Keratinocyte (primary cell): ENCODE measurements around the gene OR6A2.

Experiments
- EZH2 ChIP-seq: IDR thresholded peaks from one replicate; pipeline ENCODE4 v1.6.1; 2012; ENCODE audit warnings: inconsistent platforms, mild to moderate bottlenecking, low read length, moderate library complexity
- TF ChIP-seq, protein P1 (sequence below), 3 experiments: IDR thresholded peaks in 1 of 3; conservative IDR thresholded peaks in 1 of 3; optimal IDR thresholded peaks in 1 of 3; 2 replicates in 2 of 3; 3 replicates in 1 of 3; pipeline versions ENCODE3 to v1.5.1; 2011; ENCODE audit warnings: low read length in 3 of 3, mild to moderate bottlenecking in 3 of 3, moderate library complexity in 2 of 3, control low read depth in 1 of 3, inconsistent platforms in 1 of 3; ENCODE audit not compliant: insufficient read depth in 2 of 3; ENCODE audit errors: extremely low read depth in 1 of 3

DNA sequence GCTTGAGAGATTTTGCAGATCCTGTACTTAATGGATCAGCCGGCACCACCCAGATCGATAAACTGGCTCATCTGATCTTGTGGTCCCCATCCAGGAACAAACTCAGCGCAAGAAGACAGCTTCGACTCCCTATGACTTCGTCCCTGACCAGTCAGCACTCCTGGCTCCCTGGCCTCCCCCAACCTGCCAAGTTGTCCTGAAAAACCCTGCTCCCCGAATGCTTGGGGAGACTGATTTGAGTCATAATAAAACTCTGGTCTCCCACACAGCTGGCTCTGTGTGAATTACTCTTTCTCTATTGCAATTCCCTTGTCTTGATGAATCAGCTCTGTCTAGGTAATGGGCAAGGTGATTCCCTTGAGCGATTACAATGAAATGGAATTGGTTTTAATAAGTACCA lies 57.2 kb downstream of the OR6A2 start:
- TF ChIP-seq, protein P1, sequence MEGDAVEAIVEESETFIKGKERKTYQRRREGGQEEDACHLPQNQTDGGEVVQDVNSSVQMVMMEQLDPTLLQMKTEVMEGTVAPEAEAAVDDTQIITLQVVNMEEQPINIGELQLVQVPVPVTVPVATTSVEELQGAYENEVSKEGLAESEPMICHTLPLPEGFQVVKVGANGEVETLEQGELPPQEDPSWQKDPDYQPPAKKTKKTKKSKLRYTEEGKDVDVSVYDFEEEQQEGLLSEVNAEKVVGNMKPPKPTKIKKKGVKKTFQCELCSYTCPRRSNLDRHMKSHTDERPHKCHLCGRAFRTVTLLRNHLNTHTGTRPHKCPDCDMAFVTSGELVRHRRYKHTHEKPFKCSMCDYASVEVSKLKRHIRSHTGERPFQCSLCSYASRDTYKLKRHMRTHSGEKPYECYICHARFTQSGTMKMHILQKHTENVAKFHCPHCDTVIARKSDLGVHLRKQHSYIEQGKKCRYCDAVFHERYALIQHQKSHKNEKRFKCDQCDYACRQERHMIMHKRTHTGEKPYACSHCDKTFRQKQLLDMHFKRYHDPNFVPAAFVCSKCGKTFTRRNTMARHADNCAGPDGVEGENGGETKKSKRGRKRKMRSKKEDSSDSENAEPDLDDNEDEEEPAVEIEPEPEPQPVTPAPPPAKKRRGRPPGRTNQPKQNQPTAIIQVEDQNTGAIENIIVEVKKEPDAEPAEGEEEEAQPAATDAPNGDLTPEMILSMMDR (optimal IDR thresholded peaks at IDR 0.05 in 1 of 3, IDR thresholded peaks at IDR 0.05 in 1 of 3, conservative IDR thresholded peaks at IDR 0.05 in 1 of 3; ENCODE audit: extremely low read depth in 1 of 3, insufficient read depth in 2 of 3, low read length in 3 of 3) = no peak
- no peak for TF ChIP-seq EZH2
